HG03439 (cell line): ENCODE data around the gene MAPT.
"Not testable (repeated sequence)": the region's sequence is repeated elsewhere in the genome, so short reads cannot be mapped to it uniquely, and the experiment has no call there.

Experiments
- ATAC-seq: cut with Tn5 transposase; IDR thresholded peaks from one replicate; pipeline ENCODE4 v1.9.1; 2021; ENCODE audit warnings: mild to moderate bottlenecking, moderate library complexity; ENCODE audit not compliant: unreplicated experiment

MAPT gene

DNA sequence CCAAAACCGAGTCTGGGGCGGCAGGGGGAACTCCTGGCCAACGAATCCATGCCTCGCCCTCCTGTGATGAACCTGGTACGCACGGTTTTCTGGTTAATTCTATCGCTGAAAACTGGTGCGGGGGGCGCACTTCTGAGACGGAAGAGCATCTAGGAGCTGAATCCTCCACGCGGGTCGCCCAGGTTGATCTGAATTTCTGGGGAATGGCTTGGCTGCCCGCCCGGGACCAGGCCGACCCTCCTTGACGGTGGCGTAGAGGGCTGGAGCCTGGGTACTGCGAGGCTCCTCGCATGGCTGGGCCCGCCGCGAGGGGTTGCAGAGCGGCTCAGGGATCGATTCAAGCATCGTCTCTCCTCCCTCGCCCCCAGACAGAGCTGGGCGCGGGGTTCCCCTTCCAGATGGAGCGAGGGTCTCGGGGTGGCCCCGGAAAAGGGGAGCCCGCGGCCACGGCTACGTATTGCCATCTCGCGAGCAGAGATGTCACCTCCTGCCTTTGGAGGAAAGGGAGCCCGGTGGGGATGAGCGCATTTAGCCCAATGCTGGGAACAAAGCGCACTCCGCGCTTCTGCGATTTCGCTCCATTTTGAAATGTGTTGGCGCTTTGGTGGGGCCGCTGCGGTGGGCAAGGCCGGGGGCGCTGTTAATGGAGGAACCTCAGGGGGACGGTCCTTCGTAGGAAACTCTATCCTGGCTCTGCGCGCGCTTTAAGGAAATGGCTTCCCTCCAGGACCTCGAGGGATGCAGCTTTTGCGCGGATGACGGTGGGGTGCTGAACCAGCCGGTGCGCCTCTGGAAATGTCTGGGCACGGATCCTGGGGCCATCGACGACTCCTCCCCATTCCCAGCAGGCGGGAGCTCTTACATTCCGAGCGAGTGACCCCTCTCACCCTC lies 2.7 kb downstream of the MAPT start:
- no peak for ATAC-seq

- ATAC-seq = no peak
Measured at GRCh38 chr17:45900136-45900535, 5.8 kb downstream of the MAPT start.

DNA sequence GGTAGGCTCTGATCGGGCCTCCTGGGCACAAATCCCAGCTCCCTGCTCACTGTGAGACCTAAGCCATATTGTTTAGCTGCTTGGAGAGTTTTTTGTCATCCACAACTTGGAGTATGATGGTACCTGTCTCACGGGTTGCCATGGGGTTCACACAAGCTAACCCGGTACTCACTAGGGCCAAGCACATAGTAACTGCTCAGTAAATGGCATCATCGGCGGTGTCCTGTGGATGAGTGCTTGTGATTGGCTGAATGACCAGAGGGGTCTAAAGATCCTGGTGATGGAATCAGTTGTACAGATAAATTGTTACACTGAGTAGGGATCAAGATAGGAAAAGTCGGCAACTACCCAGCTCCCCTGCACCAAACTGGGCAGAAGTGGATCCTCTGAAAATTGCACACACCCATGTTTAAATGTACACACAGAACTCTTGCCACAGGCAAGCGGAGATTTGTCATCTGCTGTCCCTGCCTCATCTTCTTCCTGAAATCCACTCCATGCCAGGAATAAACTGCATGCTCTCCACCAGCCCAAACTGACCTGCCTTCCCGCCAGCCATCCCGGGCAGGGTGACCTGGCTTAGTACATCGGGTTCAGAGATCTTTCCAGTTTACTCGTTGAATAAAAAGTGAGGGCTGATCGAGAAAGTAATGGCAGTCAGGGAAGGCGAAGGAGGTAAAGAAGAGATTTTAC lies 6.5 kb downstream of the MAPT start:
- no peak for ATAC-seq

- no peak for ATAC-seq
Measured at GRCh38 chr17:45902892-45903346, 8.6 kb downstream of the MAPT start.

GRCh38 chr17:45904866-45905265 lies 10.5 kb downstream of the MAPT start:
- ATAC-seq = no peak

- ATAC-seq = no peak
Measured at GRCh38 chr17:45905814-45906213, 11.5 kb downstream of the MAPT start.

- no peak for ATAC-seq
Measured at GRCh38 chr17:45906237-45906636, 11.9 kb downstream of the MAPT start.

DNA sequence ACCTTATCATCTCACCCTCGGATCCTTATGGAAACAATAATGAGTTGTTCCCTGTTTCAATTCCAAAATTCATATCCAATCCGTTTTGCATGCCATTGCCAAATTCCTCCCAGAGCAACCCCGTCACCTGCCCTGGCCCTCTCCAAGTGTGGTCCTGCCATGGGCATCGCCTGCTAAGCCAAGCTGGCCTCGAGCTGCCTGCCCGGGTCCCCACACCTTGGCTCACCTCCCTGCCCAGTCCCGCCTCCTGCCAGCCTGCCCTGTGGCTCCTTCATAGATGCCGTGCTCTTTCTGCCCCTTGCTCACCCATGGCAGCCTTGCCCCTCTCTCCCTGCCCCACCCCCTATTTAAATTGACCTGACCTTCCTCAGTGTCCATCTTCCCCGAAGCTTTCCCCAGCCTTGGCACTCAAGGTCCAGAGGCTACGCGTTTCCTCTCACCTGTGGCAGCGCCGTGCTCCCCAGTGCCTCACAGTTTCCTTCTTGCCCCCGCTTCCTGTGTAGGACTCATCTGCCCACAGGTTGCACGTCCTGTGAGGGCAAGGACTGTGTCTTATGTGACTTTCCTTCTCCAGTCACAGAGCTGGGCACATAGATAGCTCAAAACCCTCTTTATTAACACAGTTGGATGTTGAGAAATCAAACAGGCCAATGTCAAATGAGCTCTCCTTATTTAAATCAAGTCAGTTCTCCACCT lies 12.7 kb downstream of the MAPT start:
- no peak for ATAC-seq

GRCh38 chr17:45907750-45908395 lies 13.5 kb downstream of the MAPT start:
- no peak for ATAC-seq

DNA sequence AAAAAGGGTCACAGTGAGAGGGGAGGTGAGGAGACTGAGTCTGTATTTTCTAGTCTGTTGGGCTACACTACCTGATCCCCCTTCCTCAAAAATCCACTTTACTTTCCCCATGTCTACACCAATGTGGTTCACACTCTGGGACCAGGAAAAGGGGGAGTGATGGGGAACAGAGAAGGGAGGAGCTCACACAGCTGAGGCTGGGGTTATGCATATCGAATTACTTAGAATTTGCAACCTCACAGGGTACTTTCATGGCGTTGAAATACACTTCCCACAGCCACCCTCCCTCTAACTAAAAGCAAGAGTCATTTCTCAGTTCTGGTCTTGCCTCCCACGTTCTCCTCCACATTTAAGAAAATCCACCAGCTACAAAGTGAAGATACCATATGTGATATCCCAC lies 14.1 kb downstream of the MAPT start:
- no peak for ATAC-seq

- no peak for ATAC-seq
Measured at GRCh38 chr17:45908935-45909334, 14.6 kb downstream of the MAPT start.

DNA sequence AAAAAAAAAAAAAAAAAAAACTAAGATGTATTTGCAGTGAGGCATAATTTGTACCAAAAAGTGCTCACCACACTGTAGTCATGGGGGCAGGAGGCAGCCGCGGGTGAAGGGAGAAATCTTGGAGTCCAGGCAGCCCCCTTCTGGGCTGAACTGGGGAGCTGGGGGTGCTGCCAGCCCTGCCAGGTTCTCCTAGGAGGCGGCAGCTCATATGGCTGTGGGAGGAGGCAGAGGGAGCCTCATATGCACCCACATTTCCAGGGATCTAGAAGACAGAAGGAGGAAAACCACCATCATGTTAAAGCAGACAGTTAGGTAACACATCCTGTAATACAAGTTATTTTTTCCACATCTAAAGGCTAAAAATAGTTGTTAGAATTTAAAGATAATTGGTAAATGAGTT lies 16.3 kb downstream of the MAPT start:
- no peak for ATAC-seq

DNA sequence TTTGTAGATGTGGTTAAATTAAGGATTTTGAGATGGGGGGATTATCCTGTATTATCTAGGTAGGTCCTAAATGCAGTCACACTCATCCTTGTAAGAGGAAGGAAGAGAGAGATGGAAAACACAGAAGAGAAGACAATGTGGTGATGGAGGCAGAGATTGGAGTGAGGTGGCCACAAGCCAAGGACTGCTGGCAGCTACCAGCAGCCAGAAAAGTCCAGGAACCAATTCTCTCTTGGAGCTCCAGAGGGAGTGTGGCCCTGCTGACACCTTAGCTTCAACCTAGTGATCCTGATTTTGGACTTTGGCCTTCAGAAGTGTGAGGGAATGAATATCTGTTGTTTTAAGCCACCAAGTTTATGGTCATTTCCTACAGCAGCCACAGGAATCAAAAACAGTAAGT lies 18.0 kb downstream of the MAPT start:
- no peak for ATAC-seq

DNA sequence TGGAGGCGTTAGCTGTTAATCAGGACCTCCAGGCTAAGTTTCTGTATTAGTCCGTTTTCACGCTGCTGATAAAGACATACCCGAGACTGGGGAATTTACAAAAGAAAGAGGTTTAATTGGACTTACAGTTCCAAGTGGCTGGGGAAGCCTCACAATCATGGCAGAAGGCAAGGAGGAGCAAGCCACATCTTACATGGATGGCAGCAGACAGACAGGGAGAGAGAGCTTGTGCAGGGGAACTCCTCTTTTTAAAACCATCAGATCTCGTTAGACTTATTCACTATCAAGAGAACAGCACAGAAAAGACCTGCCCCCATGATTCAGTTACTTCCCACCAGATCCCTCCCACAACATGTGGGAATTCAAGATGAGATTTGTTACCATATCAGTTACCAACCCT lies 18.7 kb downstream of the MAPT start:
- not testable (repeated sequence) for ATAC-seq

GRCh38 chr17:45914047-45914717 lies 19.8 kb downstream of the MAPT start:
- ATAC-seq = no peak

GRCh38 chr17:45915263-45915662 lies 20.9 kb downstream of the MAPT start:
- ATAC-seq = no peak

DNA sequence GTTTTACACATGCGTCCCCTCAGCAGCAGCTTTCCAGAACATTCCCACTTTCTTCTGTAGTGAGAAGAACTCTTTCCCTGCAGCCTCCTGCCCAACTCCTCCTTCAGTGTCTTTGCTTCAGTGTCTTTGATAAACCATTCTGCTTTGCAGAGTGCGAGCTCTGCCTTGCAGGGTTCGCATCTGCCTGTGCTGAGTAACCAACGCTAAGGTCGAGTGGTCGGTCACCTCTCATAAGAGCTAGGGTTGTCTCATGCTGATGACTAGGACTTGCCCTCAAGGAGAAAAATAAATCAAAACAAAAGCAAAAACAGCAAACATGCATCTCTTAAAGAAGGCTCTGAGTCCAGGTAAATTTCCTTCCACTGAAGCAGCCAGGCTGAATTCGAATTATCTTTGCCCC lies 22.7 kb downstream of the MAPT start:
- no peak for ATAC-seq

- ATAC-seq = no peak
Measured at GRCh38 chr17:45918241-45918745, 23.9 kb downstream of the MAPT start.

DNA sequence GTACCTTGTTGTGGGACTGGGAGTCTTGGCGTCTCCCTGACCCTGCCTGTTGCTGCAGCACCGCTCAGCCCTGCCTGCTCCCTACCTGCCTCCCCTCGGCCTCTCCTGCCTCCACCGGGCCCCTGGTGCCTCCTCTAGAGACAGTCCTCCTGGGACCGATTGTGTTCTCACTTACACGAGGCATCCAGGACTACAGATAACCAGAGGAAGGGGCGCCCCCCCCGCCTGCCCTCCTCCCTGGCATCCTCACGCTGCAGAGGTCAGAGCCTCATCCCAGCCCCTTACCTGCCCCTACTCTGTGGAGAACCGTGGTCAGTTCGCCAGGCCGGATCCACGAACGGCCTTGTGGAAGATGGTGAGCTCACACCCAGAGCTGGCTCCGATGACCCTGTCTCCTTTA lies 24.8 kb downstream of the MAPT start:
- ATAC-seq = no peak

GRCh38 chr17:45920083-45920482 lies 25.7 kb downstream of the MAPT start:
- no peak for ATAC-seq
